ENCODE data around the gene SEC61A2. TPM values are rescaled to one million over a fixed set of nuclear protein-coding genes. Genes with fewer than 3 reads are reported as not detected.

The SEC61A2 gene
- total and polyA plus RNA-seq, 2 of the 4 experiments (the other 2 are of a cell fraction): 6.8 to 10.3 TPM

- in situ Hi-C loops (cut with MboI; ENCODE audit: low sequenced_read_pairs): no loop called here
- no peak overlapping the region for H2BK15ac ChIP-seq (ENCODE audit: low read depth, low read length)
- no peaks in the 10 kb centered on the region for H3K9me1 ChIP-seq (ENCODE audit: insufficient read depth, low read length)
- H4K8ac ChIP-seq (ENCODE audit: low read depth in 2 of 2, low read length in 2 of 2): no peak overlapping the region
- H3K27ac ChIP-seq (ENCODE audit: insufficient read depth, low read length): peak overlapping the region; percentile 32; the same call in 1 of the 2 replicates
- H3K9me3 ChIP-seq (ENCODE audit: control insufficient read depth, insufficient read depth, low read length): no peaks in the 10 kb centered on the region
- H3K9ac ChIP-seq (ENCODE audit: low read depth, low read length): peak overlapping the region; percentile 48; the same call in 1 of the 2 replicates
- no peak overlapping the region for H3K23ac ChIP-seq (ENCODE audit: low read depth, low read length)
- no peak overlapping the region for H3K4me2 ChIP-seq (ENCODE audit: low read depth, low read length)
- H3K79me1 ChIP-seq (ENCODE audit: low read depth in 1 of 2, low read length in 2 of 2): peaks cover 24 to 27% of the 10 kb centered on the region in 2 experiments; a peak in 3 of 4 replicates
- no peak overlapping the region for H4K5ac ChIP-seq (ENCODE audit: low read depth, low read length)
- H2AK9ac ChIP-seq (replicated peaks; ENCODE audit: low read depth, low read length, poor library complexity): no peak overlapping the region
- H4K20me1 ChIP-seq (ENCODE audit: insufficient read depth, low read length): 0 out of 2 replicates have a peak, but pooled peaks cover 3% of the 10 kb centered on the region
- no peaks in the 10 kb centered on the region for H3K27me3 ChIP-seq (ENCODE audit: control insufficient read depth, insufficient read depth, low read length)
- no peak overlapping the region for H4K91ac ChIP-seq (ENCODE audit: insufficient read depth, low read depth, low read length)
- TF ChIP-seq MAZ (IDR thresholded peaks at IDR 0.05; ENCODE audit: borderline replicate concordance, low read depth, low read length): no peak
- TF ChIP-seq ELK1 (IDR thresholded peaks at IDR 0.05; ENCODE audit: borderline replicate concordance, low read depth, low read length): no peak
- TF ChIP-seq POLR2A (IDR thresholded peaks at IDR 0.05; ENCODE audit: low read depth, low read length): no peak
- TF ChIP-seq RCOR1 (IDR thresholded peaks at IDR 0.05; ENCODE audit: insufficient replicate concordance, low read length): no peak
- no peak for TF ChIP-seq CHD1 (IDR thresholded peaks at IDR 0.05; ENCODE audit: low read depth, low read length)
- TF ChIP-seq CEBPB (IDR thresholded peaks at IDR 0.05; ENCODE audit: low read depth, low read length): no peak
- no peak for TF ChIP-seq NFE2L2 (IDR thresholded peaks at IDR 0.05; ENCODE audit: low read depth, low read length)
- no peak for TF ChIP-seq RFX5 (IDR thresholded peaks at IDR 0.05; ENCODE audit: low read depth, low read length)
- H3K36me3 ChIP-seq (ENCODE audit: control insufficient read depth, insufficient read depth, low read length): peaks cover 35% of the 10 kb centered on the region
- H3K14ac ChIP-seq (replicated peaks; ENCODE audit: low read depth, low read length): no peak overlapping the region
- no peak overlapping the region for H2AFZ ChIP-seq (replicated peaks; ENCODE audit: low read length, poor library complexity)
- H3K4me3 ChIP-seq (ENCODE audit: insufficient read depth, low read depth, low read length): no peak overlapping the region
- ChIA-PET CTCF (interaction anchor here (0.6 to 1.7 kb wide), 14 partner anchors 10 to 849 kb away, joined by 3 to 9 read pairs (median 4); partner anchors contain the start of genes CDC123 and NUDT5), POLR2A (ENCODE audit: unreplicated experiment) (interaction anchor here (0.6 kb wide), 1 partner anchor 21 kb away, joined by 10 read pairs; no protein-coding TSS in a partner anchor)
- no TSS peak for BruUV-seq (replicated peaks)
- no CpG with 5 or more reads among the region's 4 CpGs for WGBS, 2 experiments (ENCODE audit: extremely low coverage in 2 of 2, insufficient read length in 1 of 2)
- dilution Hi-C loops (cut with HindIII; ENCODE audit: low sequenced_read_pairs, unreplicated experiment): no loop called here
- no peak overlapping the region for H3K4ac ChIP-seq (ENCODE audit: low read depth, low read length)
- H3K4me1 ChIP-seq (ENCODE audit: control insufficient read depth, insufficient read depth, low read length): peaks cover 5% of the 10 kb centered on the region
- H3K56ac ChIP-seq (ENCODE audit: extremely low read depth, insufficient read depth, low read length): no peak overlapping the region
- H3K18ac ChIP-seq (ENCODE audit: low read depth, low read length): no peak overlapping the region
- no peak overlapping the region for H2BK120ac ChIP-seq (ENCODE audit: low read depth, low read length)
- H2AK5ac ChIP-seq (ENCODE audit: low read depth, low read length): no peak overlapping the region
- H2BK20ac ChIP-seq (ENCODE audit: low read depth, low read length): no peak overlapping the region
- intact Hi-C loops (cut with micrococcal nuclease): loop anchor here (1.0 to 5.0 kb wide), 2 partner anchors 497 to 688 kb away; no protein-coding TSS in a partner anchor
- DNase-seq (no peak), ATAC-seq (ENCODE audit: low read depth) (no peak)
- H2BK5ac ChIP-seq (ENCODE audit: low read depth, low read length, poor library complexity, severe bottlenecking): peak overlapping the region; percentile 68
Observed at GRCh38 chr10:12214093-12214492, 84.6 kb downstream of the SEC61A2 start.
